ENCODE data around the gene DYDC2. TPM values are rescaled to one million over a fixed set of nuclear protein-coding genes. Genes with fewer than 3 reads are reported as not detected.

The DYDC2 gene
- total RNA-seq, result not detected in 2 replicates

- Histone ChIP-seq H2AFZ (ENCODE audit: low read length) (no peak within 1 kb of the TSS), H3K9me3 (ENCODE audit: low read depth, low read length) (no peaks in the 10 kb centered on the region), H3K36me3 (ENCODE audit: insufficient read depth, low read length) (no peaks in the 10 kb centered on the region), H3K27me3 (ENCODE audit: insufficient read depth, low read length) (peaks cover 21% of the 10 kb centered on the region), H3K4me3 (ENCODE audit: insufficient read depth, low read length) (no peak within 1 kb of the TSS), H4K20me1 (ENCODE audit: insufficient read depth, low read length) (no peaks in the 10 kb centered on the region), H3K4me1 (ENCODE audit: insufficient read depth, low read length) (no peaks in the 10 kb centered on the region), H3K79me2 (ENCODE audit: insufficient read depth, low read length) (no peaks in the 10 kb centered on the region), H3K27ac (ENCODE audit: low read depth, low read length) (no peak within 1 kb of the TSS), H3K4me2 (ENCODE audit: insufficient read depth, low read length) (no peak within 1 kb of the TSS)
- no peak for DNase-seq (ENCODE audit: insufficient read length, low spot score, missing footprints)
- no peak for TF ChIP-seq CTCF (IDR thresholded peaks at IDR 0.05; ENCODE audit: extremely low read depth, low read depth, low read length)
Measured at GRCh38 chr10:80356563-80356988, at the start of gene DYDC2, which contains the start of gene DYDC1. Gene DYDC2 (plus strand): TSS chr10:80356781. CDS start chr10:80362444, 5,663 bp downstream. Gene DYDC1 (minus strand): TSS chr10:80356755. CDS start chr10:80352601, 4,154 bp downstream.

GRCh38 chr10:80313523-80313922 lies 43.1 kb upstream of the DYDC2 start:
- no peaks in the 10 kb centered on the region for H3K27me3 ChIP-seq (ENCODE audit: insufficient read depth, low read length)
- no peak for TF ChIP-seq CTCF (IDR thresholded peaks at IDR 0.05; ENCODE audit: extremely low read depth, low read depth, low read length)

GRCh38 chr10:80315391-80315790 lies 41.2 kb upstream of the DYDC2 start:
- H3K36me3 ChIP-seq (ENCODE audit: insufficient read depth, low read length), result no peaks in the 10 kb centered on the region
- no peaks in the 10 kb centered on the region for H3K27me3 ChIP-seq (ENCODE audit: insufficient read depth, low read length)
- no peak overlapping the region for H2AFZ ChIP-seq (ENCODE audit: low read length)
- TF ChIP-seq CTCF (IDR thresholded peaks at IDR 0.05; ENCODE audit: extremely low read depth, low read depth, low read length), result no peak
- H4K20me1 ChIP-seq (ENCODE audit: insufficient read depth, low read length), result no peaks in the 10 kb centered on the region
- no peak overlapping the region for H3K27ac ChIP-seq (ENCODE audit: low read depth, low read length)
- no peak overlapping the region for H3K4me3 ChIP-seq (ENCODE audit: insufficient read depth, low read length)
- H3K4me2 ChIP-seq (ENCODE audit: insufficient read depth, low read length), result no peak overlapping the region
- no peaks in the 10 kb centered on the region for H3K4me1 ChIP-seq (ENCODE audit: insufficient read depth, low read length)
- H3K79me2 ChIP-seq (ENCODE audit: insufficient read depth, low read length), result no peaks in the 10 kb centered on the region
- H3K9me3 ChIP-seq (ENCODE audit: low read depth, low read length), result no peaks in the 10 kb centered on the region
- DNase-seq (ENCODE audit: insufficient read length, low spot score, missing footprints), result no peak

More at GRCh38 chr10:80313523-80313922, 43.1 kb upstream of the DYDC2 start:
- Histone ChIP-seq H3K79me2 (ENCODE audit: insufficient read depth, low read length) (no peaks in the 10 kb centered on the region), H4K20me1 (ENCODE audit: insufficient read depth, low read length) (no peaks in the 10 kb centered on the region), H3K36me3 (ENCODE audit: insufficient read depth, low read length) (no peaks in the 10 kb centered on the region), H2AFZ (ENCODE audit: low read length) (no peak overlapping the region), H3K4me3 (ENCODE audit: insufficient read depth, low read length) (no peak overlapping the region), H3K4me1 (ENCODE audit: insufficient read depth, low read length) (no peaks in the 10 kb centered on the region), H3K27ac (ENCODE audit: low read depth, low read length) (no peak overlapping the region), H3K9me3 (ENCODE audit: low read depth, low read length) (no peaks in the 10 kb centered on the region), H3K4me2 (ENCODE audit: insufficient read depth, low read length) (no peak overlapping the region)
- no peak for DNase-seq (ENCODE audit: insufficient read length, low spot score, missing footprints)

GRCh38 chr10:80318742-80319141 lies 37.8 kb upstream of the DYDC2 start:
- Histone ChIP-seq H3K27ac (ENCODE audit: low read depth, low read length) (no peak overlapping the region), H3K9me3 (ENCODE audit: low read depth, low read length) (no peaks in the 10 kb centered on the region), H3K36me3 (ENCODE audit: insufficient read depth, low read length) (no peaks in the 10 kb centered on the region), H2AFZ (ENCODE audit: low read length) (no peak overlapping the region), H3K4me1 (ENCODE audit: insufficient read depth, low read length) (no peaks in the 10 kb centered on the region), H3K79me2 (ENCODE audit: insufficient read depth, low read length) (no peaks in the 10 kb centered on the region), H3K4me2 (ENCODE audit: insufficient read depth, low read length) (no peak overlapping the region), H3K4me3 (ENCODE audit: insufficient read depth, low read length) (no peak overlapping the region), H4K20me1 (ENCODE audit: insufficient read depth, low read length) (no peaks in the 10 kb centered on the region), H3K27me3 (ENCODE audit: insufficient read depth, low read length) (no peaks in the 10 kb centered on the region)
- DNase-seq (ENCODE audit: insufficient read length, low spot score, missing footprints), result no peak
- no peak for TF ChIP-seq CTCF (IDR thresholded peaks at IDR 0.05; ENCODE audit: extremely low read depth, low read depth, low read length)
